ENCODE measurements around the gene CCNA1. TPM values are rescaled to one million over a fixed set of nuclear protein-coding genes. Genes with fewer than 3 reads are reported as not detected.

The CCNA1 gene
- total and polyA plus RNA-seq, 2 of the 13 experiments (the other 11 are each of a cell fraction or from before 2014, with no cell fraction given), result not detected

- TF ChIP-seq RAD21 (CRISPR knock-in tag; IDR thresholded peaks at IDR 0.05), result 0 out of 2 replicates have a peak, but pooled peaks have one; percentile 29
- TF ChIP-seq SMC3 (IDR thresholded peaks at IDR 0.05; ENCODE audit: low read length), result peak; percentile 79
- no peak for TF ChIP-seq KLF11 (CRISPR knock-in tag; IDR thresholded peaks at IDR 0.05)
- TF ChIP-seq STAG1 (CRISPR knock-in tag; IDR thresholded peaks at IDR 0.05), result peak; percentile 76
- TF ChIP-seq ZBTB20 (CRISPR knock-in tag; IDR thresholded peaks at IDR 0.05; ENCODE audit: borderline replicate concordance, low read depth), result no peak
- TF ChIP-seq ZSCAN21 (CRISPR knock-in tag; IDR thresholded peaks at IDR 0.05; ENCODE audit: borderline replicate concordance), result no peak
- no peak for TF ChIP-seq SP1 (IDR thresholded peaks at IDR 0.05)
- TF ChIP-seq SP1 (CRISPR knock-in tag; IDR thresholded peaks at IDR 0.05), result no peak
Observed at GRCh38 chr13:36420437-36420891, 11.8 kb upstream of the CCNA1 start (continued).

GRCh38 chr13:36421447-36421846 lies 10.8 kb upstream of the CCNA1 start:
- no peak overlapping the region for H3K4me2 ChIP-seq (ENCODE audit: low read depth, low read length)
- no peak overlapping the region for H3K9ac ChIP-seq (ENCODE audit: insufficient read depth, low read depth, low read length)
- no peak overlapping the region for H3K4me3 ChIP-seq (replicated peaks in 1 of 3; ENCODE audit: insufficient read depth in 1 of 3, low read depth in 2 of 3, low read length in 3 of 3)
- ATAC-seq (no peak), FAIRE-seq (no peak), DNase-seq (ENCODE audit: low spot score) (no peak)
- POLR2A ChIA-PET, result no interaction called here
- no peaks in the 10 kb centered on the region for H3K27me3 ChIP-seq (ENCODE audit: control insufficient read depth in 1 of 2, insufficient read depth in 2 of 2, low read length in 2 of 2)
- no peaks in the 10 kb centered on the region for H3K79me2 ChIP-seq (ENCODE audit: insufficient read depth, low read length)
- CTCF ChIA-PET (ENCODE audit: low intra/inter-chr PET ratio, low total read pairs), result interaction anchor here (2.2 kb wide), 1 partner anchor 315 kb away, joined by 20 read pairs; no protein-coding TSS in a partner anchor
- H3K36me3 ChIP-seq (replicated peaks in 1 of 2; ENCODE audit: control insufficient read depth in 1 of 2, insufficient read depth in 2 of 2, low read length in 2 of 2), result no peaks in the 10 kb centered on the region
- no TSS peak for BruUV-seq (replicated peaks)
- no peak overlapping the region for H2AFZ ChIP-seq (ENCODE audit: low read length)
- no peak overlapping the region for H3K27ac ChIP-seq (ENCODE audit: extremely low read length, insufficient read depth, low read length)
- no peaks in the 10 kb centered on the region for H3K4me1 ChIP-seq (ENCODE audit: insufficient read depth, low read length)
- H3K9me3 ChIP-seq (ENCODE audit: low read length), result 0 out of 2 replicates have a peak, but pooled peaks cover 4% of the 10 kb centered on the region
- intact Hi-C loops (cut with micrococcal nuclease; ENCODE audit: unreplicated experiment) (loop anchor here (5.0 kb wide), 1 partner anchor 561 kb away; no protein-coding TSS in a partner anchor), in situ Hi-C loops (cut with HindIII; ENCODE audit: extremely low pct_ligation_motif_present, low pct_unique_long_range_greater_than_20kb) (loop anchor here (10.0 kb wide), 1 partner anchor 313 kb away; no protein-coding TSS in a partner anchor)
- H4K20me1 ChIP-seq (ENCODE audit: insufficient read depth, low read length), result no peaks in the 10 kb centered on the region
- TF ChIP-seq, protein P1, sequence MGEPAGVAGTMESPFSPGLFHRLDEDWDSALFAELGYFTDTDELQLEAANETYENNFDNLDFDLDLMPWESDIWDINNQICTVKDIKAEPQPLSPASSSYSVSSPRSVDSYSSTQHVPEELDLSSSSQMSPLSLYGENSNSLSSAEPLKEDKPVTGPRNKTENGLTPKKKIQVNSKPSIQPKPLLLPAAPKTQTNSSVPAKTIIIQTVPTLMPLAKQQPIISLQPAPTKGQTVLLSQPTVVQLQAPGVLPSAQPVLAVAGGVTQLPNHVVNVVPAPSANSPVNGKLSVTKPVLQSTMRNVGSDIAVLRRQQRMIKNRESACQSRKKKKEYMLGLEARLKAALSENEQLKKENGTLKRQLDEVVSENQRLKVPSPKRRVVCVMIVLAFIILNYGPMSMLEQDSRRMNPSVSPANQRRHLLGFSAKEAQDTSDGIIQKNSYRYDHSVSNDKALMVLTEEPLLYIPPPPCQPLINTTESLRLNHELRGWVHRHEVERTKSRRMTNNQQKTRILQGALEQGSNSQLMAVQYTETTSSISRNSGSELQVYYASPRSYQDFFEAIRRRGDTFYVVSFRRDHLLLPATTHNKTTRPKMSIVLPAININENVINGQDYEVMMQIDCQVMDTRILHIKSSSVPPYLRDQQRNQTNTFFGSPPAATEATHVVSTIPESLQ (CRISPR knock-in tag; conservative IDR thresholded peaks at IDR 0.05), result no peak
- TF ChIP-seq, protein P2, sequence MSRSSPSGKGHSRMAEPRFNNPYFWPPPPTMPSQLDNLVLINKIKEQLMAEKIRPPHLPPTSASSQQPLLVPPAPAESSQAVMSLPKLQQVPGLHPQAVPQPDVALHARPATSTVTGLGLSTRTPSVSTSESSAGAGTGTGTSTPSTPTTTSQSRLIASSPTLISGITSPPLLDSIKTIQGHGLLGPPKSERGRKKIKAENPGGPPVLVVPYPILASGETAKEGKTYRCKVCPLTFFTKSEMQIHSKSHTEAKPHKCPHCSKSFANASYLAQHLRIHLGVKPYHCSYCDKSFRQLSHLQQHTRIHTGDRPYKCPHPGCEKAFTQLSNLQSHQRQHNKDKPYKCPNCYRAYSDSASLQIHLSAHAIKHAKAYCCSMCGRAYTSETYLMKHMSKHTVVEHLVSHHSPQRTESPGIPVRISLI (CRISPR knock-in tag; IDR thresholded peaks at IDR 0.05; ENCODE audit: borderline replicate concordance), result no peak
- TF ChIP-seq ZNF792 (CRISPR knock-in tag; IDR thresholded peaks at IDR 0.05), result no peak
- no peak for TF ChIP-seq ZNF839 (CRISPR knock-in tag; IDR thresholded peaks at IDR 0.05; ENCODE audit: borderline replicate concordance)
- TF ChIP-seq TBP (CRISPR knock-in tag; IDR thresholded peaks at IDR 0.05), result no peak
- no peak for TF ChIP-seq RBAK (CRISPR knock-in tag; IDR thresholded peaks at IDR 0.05)
- TF ChIP-seq ZNF441 (CRISPR knock-in tag; IDR thresholded peaks at IDR 0.05; ENCODE audit: borderline replicate concordance), result no peak
- TF ChIP-seq BRF2 (CRISPR knock-in tag; IDR thresholded peaks at IDR 0.05), result no peak
- TF ChIP-seq, protein P3, sequence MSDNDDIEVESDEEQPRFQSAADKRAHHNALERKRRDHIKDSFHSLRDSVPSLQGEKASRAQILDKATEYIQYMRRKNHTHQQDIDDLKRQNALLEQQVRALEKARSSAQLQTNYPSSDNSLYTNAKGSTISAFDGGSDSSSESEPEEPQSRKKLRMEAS (IDR thresholded peaks at IDR 0.05), result no peak

Data from HepG2 (cell line).